Activated T-helper 17 cell treated with anti-CD3 and anti-CD28 coated beads, Interleukin-2, amount 50 U/mL, for 72 hours (primary cell): ENCODE measurements around the gene IGFBPL1. TPM values are rescaled to one million over a fixed set of nuclear protein-coding genes. Genes with fewer than 3 reads are reported as not detected.

Experiments
- ATAC-seq: fragments of 150-1000 bp; cut with Tn5 transposase; replicated peaks from 2 replicates; pipeline ENCODE4 v1.10.0; 2021; ENCODE audit warnings: mild to moderate bottlenecking, moderate library complexity
- H3K27ac Mint-ChIP-seq: one replicate; pipeline ENCODE4 v1.8.0; 2022; ENCODE audit warnings: mixed read lengths
- H3K27me3 Mint-ChIP-seq: one replicate; pipeline ENCODE4 v1.8.0; 2022; ENCODE audit warnings: mixed read lengths
- H3K36me3 Mint-ChIP-seq: one replicate; pipeline ENCODE4 v1.8.0; 2022; ENCODE audit warnings: low read depth, mild to moderate bottlenecking, mixed read lengths
- H3K4me1 Mint-ChIP-seq: one replicate; pipeline ENCODE4 v1.8.0; 2022; ENCODE audit warnings: mixed read lengths
- H3K4me3 Mint-ChIP-seq: one replicate; pipeline ENCODE4 v1.8.0; 2022; ENCODE audit warnings: mild to moderate bottlenecking, mixed read lengths
- H3K9me3 Mint-ChIP-seq: one replicate; pipeline ENCODE4 v1.8.0; 2022; ENCODE audit warnings: mixed read lengths
- total RNA-seq, 2 donors: library from RNA; stranded (reverse); gene quantifications; one replicate each; pipeline ENCODE4 v1.2.3, GENCODE V29; 2022

The IGFBPL1 gene
- total RNA-seq, 2 donors from 2014 or later, result not detected

DNA sequence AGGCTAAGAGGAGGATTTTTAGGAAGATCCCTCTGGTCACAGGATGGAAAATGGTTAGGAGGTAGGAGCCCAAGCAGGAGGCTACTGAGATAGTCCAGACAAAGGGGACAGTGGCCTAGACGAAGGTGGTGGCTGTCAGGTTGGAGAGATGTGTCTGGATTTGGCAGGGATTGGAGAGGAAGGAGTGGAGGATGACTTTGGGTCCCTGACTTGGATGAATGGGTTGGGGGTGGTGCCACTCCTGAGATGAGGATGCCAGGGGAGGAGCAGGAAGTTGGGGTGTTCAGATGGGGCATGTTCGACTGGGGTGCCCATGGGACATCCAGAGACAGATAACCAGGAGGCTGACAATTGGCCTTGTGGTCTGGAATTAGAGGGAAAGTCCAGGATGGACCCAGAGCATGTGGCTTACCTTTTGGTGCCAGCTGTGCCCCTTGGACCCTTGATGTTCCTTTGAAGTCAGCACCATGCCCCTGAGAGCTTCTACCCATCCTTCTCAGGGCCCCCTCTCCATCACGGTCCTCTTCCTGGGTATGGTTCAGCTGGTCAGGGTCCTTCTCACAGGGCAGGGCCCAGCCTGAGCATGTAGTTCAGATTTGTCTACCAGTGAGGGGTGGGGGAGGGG, 15.1 kb upstream of the IGFBPL1 start:
- no peaks in the 10 kb centered on the region for H3K9me3 Mint-ChIP-seq
- H3K4me3 Mint-ChIP-seq, result no peak overlapping the region
- peaks cover 12% of the 10 kb centered on the region for H3K27me3 Mint-ChIP-seq
- H3K27ac Mint-ChIP-seq, result no peak overlapping the region
- H3K36me3 Mint-ChIP-seq, result no peaks in the 10 kb centered on the region
- H3K4me1 Mint-ChIP-seq, result no peaks in the 10 kb centered on the region
- no peak for ATAC-seq

DNA sequence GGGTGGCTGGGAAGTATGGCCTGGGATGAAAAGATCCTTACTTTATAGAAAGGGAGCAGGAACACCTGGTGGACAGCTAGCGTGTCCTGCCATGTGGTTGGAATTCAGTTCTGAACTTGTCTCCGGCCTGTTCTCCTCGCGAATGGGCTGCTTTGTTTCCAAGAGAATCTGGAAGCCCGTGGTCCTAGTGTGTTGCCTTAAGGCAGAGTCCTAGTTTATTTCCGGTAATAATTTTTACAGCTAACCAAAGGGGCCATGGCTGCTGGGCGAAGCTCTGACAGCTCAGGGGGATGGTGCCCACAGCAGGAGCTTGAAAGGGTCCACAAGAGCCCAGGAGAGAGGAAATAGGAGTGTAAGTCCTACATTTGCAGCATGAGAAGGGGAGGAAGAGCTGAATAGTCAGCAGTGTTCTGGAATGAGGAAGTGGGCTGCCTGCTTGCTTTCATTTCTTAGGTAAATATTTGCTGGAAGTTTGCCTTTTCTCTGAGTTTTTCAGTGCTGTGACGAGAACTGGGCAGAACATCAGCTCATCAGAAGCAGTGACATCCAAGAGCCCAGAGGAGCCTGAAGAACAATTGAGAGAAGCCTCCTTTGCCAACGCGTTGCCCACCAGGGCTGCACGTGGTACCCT, 13.1 kb upstream of the IGFBPL1 start:
- Mint-ChIP-seq H3K27me3 (peaks cover 10% of the 10 kb centered on the region), H3K4me1 (peaks cover 2% of the 10 kb centered on the region), H3K4me3 (no peak overlapping the region), H3K9me3 (no peaks in the 10 kb centered on the region), H3K27ac (no peak overlapping the region), H3K36me3 (no peaks in the 10 kb centered on the region)
- ATAC-seq, result no peak

DNA sequence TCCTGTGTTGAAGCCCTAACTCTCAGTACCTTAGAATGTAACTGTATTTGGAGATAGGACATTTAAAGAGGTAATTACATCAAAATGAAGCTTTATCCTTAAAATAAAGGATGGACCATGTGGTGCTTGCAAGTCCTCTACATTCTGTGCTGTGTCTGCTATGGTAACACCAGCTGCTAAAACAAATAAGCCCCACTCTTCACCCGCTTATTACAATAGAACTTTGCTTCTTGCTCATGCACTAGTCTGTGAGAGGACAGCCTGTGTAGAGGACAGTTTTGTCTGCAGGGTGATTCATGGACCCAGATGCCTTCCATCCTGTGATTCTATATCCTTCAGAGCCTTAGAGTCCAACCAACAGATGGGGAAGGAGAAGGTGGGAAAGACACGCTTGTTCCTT, 12.5 kb upstream of the IGFBPL1 start:
- ATAC-seq, result no peak
- H3K27me3 Mint-ChIP-seq, result peaks cover 10% of the 10 kb centered on the region
- no peak overlapping the region for H3K27ac Mint-ChIP-seq
- H3K36me3 Mint-ChIP-seq, result no peaks in the 10 kb centered on the region
- no peaks in the 10 kb centered on the region for H3K9me3 Mint-ChIP-seq
- H3K4me1 Mint-ChIP-seq, result peaks cover 4% of the 10 kb centered on the region
- H3K4me3 Mint-ChIP-seq, result no peak overlapping the region

DNA sequence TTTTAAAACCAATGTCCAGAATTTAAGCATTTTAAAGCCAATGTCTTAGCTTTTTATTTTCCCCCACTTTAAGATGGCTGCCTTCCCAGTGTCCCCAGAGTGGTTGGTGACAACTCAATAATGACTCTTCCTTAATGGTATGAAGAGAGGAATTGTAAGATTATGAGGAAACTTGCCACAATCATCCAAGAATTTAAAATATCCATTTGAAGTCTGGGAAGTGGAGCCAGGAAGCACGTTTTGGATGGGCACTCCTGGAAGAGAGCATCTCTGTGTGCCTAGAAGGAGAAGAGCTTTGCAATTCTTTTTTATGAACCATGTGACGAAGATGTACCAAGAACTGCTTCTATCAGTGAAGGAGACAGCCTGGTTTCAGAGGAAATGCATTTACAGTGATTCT, 11.3 kb upstream of the IGFBPL1 start:
- ATAC-seq, result no peak
- H3K27ac Mint-ChIP-seq, result no peak overlapping the region
- H3K4me3 Mint-ChIP-seq, result no peak overlapping the region
- H3K36me3 Mint-ChIP-seq, result no peaks in the 10 kb centered on the region
- peaks cover 9% of the 10 kb centered on the region for H3K4me1 Mint-ChIP-seq
- peaks cover 10% of the 10 kb centered on the region for H3K27me3 Mint-ChIP-seq
- H3K9me3 Mint-ChIP-seq, result no peaks in the 10 kb centered on the region

DNA sequence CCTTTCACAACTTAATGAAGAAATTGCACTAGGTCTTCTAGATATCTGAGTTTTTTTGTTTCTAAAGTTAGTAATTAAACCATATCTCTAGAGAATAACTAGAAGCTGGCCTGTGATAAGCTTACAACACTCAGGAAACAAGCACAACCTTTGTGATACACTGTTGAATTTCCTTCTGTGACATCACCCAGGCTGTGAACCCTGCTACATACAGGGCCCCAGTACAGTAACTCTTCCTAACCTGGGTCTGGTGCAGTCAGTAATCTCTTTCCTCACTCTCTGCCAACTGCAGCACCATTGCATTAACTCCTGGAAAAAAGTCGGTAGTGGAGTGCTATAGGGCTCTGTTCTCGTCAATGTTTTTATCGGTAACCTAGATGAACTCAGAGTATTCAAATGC, 10.6 kb upstream of the IGFBPL1 start:
- Mint-ChIP-seq H3K4me1 (peaks cover 9% of the 10 kb centered on the region), H3K27me3 (peaks cover 6% of the 10 kb centered on the region), H3K36me3 (no peaks in the 10 kb centered on the region), H3K9me3 (no peaks in the 10 kb centered on the region), H3K4me3 (no peak overlapping the region), H3K27ac (no peak overlapping the region)
- no peak for ATAC-seq

DNA sequence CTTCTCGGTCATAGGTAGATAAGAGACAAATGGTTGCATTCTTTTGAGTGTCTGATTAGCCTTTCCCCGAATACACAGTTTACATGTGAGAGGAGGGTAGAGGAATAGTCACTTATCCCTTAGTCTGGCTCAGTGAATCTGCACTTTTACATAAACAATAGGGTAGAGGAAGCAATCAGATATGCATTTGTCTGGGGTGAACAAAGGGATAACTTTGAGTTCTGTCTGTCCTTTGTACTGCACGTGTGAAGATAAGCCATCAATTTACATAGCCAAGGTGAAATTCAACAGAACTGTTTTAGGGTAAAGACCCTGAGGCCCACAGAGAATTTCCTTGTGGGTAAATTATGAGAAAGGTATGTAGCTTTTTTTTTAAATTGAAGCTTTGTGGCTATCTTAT, 10.1 kb upstream of the IGFBPL1 start:
- peaks cover 9% of the 10 kb centered on the region for H3K4me1 Mint-ChIP-seq
- H3K4me3 Mint-ChIP-seq, result no peak overlapping the region
- no peaks in the 10 kb centered on the region for H3K36me3 Mint-ChIP-seq
- H3K9me3 Mint-ChIP-seq, result no peaks in the 10 kb centered on the region
- H3K27ac Mint-ChIP-seq, result no peak overlapping the region
- peaks cover 6% of the 10 kb centered on the region for H3K27me3 Mint-ChIP-seq
- no peak for ATAC-seq

DNA sequence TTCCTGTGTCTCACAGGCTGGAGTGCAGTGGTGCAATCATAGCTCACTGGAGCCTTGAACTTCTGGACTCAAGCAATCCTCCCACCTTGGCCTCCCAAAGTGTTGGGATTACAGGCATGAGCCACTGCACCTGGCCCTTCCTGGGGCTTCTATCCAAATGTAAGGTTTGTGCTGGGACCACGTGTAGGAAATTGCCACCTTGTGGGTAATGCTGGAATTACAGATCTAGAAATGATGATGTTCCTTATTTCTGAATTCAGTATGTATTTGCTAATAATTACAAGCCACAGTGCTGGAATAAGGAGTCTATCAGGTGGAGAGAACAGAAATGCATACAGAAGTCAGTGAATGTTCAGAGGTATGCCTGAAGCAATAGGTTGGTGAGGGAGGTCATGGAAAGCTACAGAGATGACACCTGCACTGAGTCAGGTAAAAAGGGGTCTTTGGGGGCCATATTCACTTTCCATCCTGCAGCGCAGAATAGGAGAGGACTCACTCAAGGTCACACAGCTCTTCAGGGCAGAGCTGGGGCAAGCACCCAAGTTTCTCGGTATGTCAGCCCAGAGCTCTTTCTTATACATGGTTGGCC, 8.8 kb upstream of the IGFBPL1 start:
- Mint-ChIP-seq H3K4me1 (peaks cover 9% of the 10 kb centered on the region), H3K9me3 (no peaks in the 10 kb centered on the region), H3K27ac (no peak overlapping the region), H3K27me3 (peaks cover 4% of the 10 kb centered on the region), H3K36me3 (no peaks in the 10 kb centered on the region), H3K4me3 (no peak overlapping the region)
- ATAC-seq, result no peak

DNA sequence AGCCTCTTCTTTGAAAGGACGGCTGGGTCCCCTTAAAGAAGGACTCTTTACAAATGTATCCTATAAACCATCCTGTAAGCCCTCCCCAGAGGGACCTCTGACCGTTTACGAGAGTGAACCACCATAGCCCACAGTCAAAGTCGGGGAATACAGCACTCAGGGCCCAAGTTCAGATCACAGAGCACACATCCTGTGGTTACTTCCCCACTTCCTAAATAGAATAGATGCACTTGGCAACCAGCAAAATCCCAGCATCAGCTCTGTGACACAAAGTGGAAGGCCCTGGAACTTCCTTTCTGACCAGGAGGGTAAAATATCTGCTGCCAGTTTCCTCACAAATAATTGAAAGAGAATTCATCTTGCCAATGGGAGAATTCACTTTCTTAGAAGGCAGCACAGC, 6.9 kb upstream of the IGFBPL1 start:
- Mint-ChIP-seq H3K27me3 (peaks cover 11% of the 10 kb centered on the region), H3K4me3 (no peak overlapping the region), H3K36me3 (no peaks in the 10 kb centered on the region), H3K27ac (no peak overlapping the region), H3K4me1 (peaks cover 9% of the 10 kb centered on the region), H3K9me3 (no peaks in the 10 kb centered on the region)
- no peak for ATAC-seq

DNA sequence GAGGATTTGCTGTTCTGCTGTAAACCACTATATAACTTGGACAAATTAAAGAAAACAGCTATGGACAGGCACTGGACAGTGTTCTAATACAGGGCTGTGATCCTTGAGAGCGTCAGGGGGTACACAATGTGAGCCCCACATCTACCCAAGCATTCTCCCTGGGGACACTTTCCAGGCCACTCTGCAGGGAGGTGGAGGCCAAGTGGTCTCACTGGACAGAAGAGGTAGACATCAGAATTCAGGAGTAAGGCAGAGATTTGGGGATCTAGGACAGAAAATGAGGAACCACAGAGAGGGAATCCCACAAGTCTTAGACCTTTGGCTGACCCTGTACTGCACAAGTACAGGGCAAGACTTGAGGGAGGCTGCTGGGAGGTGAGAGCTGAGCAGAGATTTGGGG, 3.8 kb upstream of the IGFBPL1 start:
- H3K4me1 Mint-ChIP-seq, result peaks cover 13% of the 10 kb centered on the region
- ATAC-seq, result no peak
- no peaks in the 10 kb centered on the region for H3K9me3 Mint-ChIP-seq
- H3K4me3 Mint-ChIP-seq, result no peak overlapping the region
- no peaks in the 10 kb centered on the region for H3K36me3 Mint-ChIP-seq
- H3K27ac Mint-ChIP-seq, result no peak overlapping the region
- peaks cover 27% of the 10 kb centered on the region for H3K27me3 Mint-ChIP-seq

DNA sequence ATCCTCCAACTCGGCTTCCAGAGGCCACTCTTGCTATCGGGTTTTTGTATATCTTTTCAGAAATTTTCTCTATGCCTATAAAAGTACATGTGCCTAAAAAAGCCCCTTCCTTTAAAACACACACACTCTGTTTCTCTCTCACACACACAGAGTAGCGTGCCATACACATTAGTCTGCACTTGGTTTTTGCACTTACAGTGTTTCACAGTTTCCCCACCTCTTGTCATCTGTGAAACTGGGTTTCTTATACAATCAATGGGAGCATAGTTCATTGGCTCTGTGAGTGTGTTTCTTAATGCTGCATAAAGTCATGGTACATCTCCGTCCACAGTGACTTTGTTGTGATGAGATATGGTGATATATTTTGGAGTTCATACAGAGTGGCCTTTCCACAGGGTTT, 664 bp upstream of the IGFBPL1 start:
- ATAC-seq, result no peak
- peaks cover 47% of the 10 kb centered on the region for H3K27me3 Mint-ChIP-seq
- no peaks in the 10 kb centered on the region for H3K9me3 Mint-ChIP-seq
- no peaks in the 10 kb centered on the region for H3K36me3 Mint-ChIP-seq
- no peak overlapping the region for H3K27ac Mint-ChIP-seq
- H3K4me3 Mint-ChIP-seq, result peak overlapping the region; percentile 2
- H3K4me1 Mint-ChIP-seq, result peaks cover 4% of the 10 kb centered on the region

DNA sequence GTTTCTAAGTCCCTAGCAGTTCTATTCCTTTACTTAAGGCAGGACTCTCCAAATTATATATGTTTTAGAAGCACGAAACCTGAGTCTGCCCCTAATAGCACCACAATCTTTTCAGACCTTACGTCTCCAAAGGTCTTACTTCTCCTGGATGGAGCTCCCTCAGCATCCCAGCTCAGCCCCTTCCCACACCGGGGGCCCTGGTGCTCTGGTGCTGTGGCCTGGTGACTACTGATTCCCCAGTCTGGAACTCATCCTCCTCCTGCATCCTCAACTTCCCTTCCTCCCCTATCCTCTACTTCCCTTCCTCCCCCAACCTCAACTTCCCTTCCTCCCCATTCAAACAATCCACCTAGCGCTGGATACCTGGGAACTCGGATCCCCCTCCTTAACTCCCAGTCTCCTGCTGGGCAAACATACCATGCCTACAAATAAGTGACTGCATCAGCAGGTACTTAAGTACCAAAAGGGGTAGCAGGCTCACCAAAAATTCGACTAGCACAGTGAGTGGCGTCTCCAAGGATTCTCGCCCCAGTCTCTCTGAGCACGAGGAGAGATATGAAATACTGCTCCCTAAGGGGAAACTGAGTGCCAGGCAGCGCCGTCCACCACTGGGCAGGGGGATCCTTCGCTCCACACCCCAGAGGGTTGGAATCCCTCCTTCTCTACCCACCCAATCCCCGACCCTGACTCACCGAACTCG, 831 bp downstream of the IGFBPL1 start:
- no peaks in the 10 kb centered on the region for H3K36me3 Mint-ChIP-seq
- peak overlapping the region; percentile 56 for H3K4me3 Mint-ChIP-seq
- ATAC-seq, result no peak
- H3K4me1 Mint-ChIP-seq, result peaks cover 4% of the 10 kb centered on the region
- peaks cover 50% of the 10 kb centered on the region for H3K27me3 Mint-ChIP-seq
- H3K9me3 Mint-ChIP-seq, result no peaks in the 10 kb centered on the region
- no peak overlapping the region for H3K27ac Mint-ChIP-seq

DNA sequence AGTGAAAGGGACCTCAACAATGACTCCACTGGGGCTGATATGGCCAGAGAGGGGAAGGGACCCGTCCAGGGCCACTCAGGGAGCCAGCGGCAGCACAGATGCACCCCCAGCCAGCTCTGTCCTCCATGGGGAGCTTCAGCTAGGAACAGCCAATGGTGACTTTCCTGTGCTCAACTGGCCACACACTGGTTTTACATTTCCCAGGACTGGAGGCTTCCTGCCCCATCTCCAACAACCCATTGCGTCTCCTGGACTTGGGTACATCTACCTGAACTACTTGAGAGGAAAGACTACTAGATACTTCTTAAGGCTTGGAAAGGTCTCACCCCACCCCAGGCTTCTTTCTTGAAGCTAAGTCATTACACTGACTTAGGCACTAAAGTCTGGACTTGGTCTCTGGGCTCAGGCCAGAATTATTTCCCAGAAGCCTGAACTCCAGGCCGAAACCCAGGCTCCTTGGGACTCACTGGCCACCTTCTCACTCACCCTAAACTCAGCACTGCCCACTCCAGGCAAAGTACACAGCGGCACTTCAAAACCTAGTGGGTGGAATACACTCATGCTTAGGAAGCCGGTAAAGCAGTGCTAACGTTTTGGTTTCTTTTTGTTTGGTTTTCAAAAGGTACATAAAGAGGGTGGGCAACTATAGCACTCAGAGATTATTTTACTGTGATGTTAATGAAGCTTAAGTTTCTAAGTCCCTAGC, 1.5 kb downstream of the IGFBPL1 start:
- no peaks in the 10 kb centered on the region for H3K9me3 Mint-ChIP-seq
- H3K36me3 Mint-ChIP-seq, result no peaks in the 10 kb centered on the region
- H3K27ac Mint-ChIP-seq, result no peak overlapping the region
- no peak for ATAC-seq
- H3K4me1 Mint-ChIP-seq, result peaks cover 4% of the 10 kb centered on the region
- H3K4me3 Mint-ChIP-seq, result peak overlapping the region; percentile 56
- peaks cover 46% of the 10 kb centered on the region for H3K27me3 Mint-ChIP-seq

DNA sequence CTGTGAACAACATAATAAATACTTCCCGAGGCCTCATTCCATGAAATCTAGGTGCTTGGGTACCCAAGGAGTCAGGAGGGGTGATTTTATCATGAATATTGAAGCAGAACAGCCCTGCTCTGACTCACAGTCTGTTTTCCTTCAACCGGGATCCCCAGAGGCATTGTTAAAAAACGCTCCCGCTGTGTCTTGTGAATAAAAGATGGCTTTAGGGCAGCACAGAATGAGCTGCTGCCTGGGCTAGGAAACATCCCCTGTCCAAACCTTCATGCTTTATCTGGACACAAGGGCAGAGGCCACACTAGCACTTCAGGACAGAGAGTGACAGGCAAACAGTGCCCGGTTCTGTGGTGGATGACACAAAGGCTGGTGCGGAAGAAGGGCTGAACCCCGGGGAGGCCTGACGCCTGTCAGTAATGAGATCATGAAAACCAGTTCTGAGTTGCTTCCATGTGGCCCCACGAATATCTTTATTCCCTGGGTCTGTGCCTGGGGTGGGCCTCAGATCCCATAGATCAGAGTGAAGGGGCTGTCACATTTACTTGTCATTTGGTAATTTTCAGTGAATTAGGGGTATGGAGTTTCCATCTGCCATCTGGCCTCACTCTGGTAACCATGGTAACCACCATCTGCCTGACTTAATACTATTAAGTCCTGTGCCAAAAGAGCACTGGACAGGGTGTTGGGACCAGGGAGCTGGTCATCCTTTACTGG, 2.6 kb downstream of the IGFBPL1 start:
- peaks cover 40% of the 10 kb centered on the region for H3K27me3 Mint-ChIP-seq
- H3K36me3 Mint-ChIP-seq, result no peaks in the 10 kb centered on the region
- ATAC-seq, result no peak
- H3K27ac Mint-ChIP-seq, result no peak overlapping the region
- H3K4me1 Mint-ChIP-seq, result peaks cover 4% of the 10 kb centered on the region
- H3K4me3 Mint-ChIP-seq, result no peak overlapping the region
- H3K9me3 Mint-ChIP-seq, result no peaks in the 10 kb centered on the region

DNA sequence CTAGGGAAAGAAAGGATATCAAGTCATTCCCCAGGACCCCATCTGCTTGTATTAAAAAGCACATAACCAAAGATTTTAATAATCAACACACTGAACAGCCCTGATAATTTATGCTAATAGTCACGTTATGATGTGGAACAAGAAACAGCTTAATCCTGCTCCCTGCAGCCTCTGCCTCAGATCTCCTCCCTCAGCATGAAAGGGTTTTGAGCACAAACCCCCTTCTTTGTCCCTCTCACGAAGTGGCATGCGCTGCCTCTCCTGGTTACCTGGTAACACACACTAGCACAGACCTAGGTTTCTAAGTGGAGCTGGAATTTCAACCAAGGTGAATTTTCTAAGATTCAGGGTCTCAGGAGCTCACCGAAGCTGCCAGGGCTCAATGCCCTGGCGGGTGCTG, 5.1 kb downstream of the IGFBPL1 start:
- Mint-ChIP-seq H3K4me1 (peaks cover 4% of the 10 kb centered on the region), H3K4me3 (no peak overlapping the region), H3K27ac (no peak overlapping the region), H3K27me3 (peaks cover 28% of the 10 kb centered on the region), H3K9me3 (no peaks in the 10 kb centered on the region), H3K36me3 (no peaks in the 10 kb centered on the region)
- ATAC-seq, result no peak
